Muscle layer of colon (tissue), 2 donors: Measurements from ENCODE around the gene ZBTB40.

Experiments
- H3K27ac ChIP-seq: one replicate; pipeline ENCODE4 v1.7.0; 2013; ENCODE audit warnings: low read depth, mild to moderate bottlenecking, low read length, moderate library complexity
- H3K27me3 ChIP-seq, 2 donors: one replicate each; pipeline ENCODE4 v1.7.0; 2013; ENCODE audit warnings: low read length in 2 of 2, mild to moderate bottlenecking in 2 of 2; ENCODE audit not compliant: insufficient read depth in 2 of 2, control insufficient read depth in 1 of 2
- H3K36me3 ChIP-seq: one replicate; pipeline ENCODE4 v1.7.0; 2013; ENCODE audit warnings: mild to moderate bottlenecking, low read length; ENCODE audit not compliant: insufficient read depth
- H3K4me1 ChIP-seq: one replicate; pipeline ENCODE4 v1.7.0; 2013; ENCODE audit warnings: mild to moderate bottlenecking, low read length; ENCODE audit not compliant: insufficient read depth
- H3K4me3 ChIP-seq, 2 donors: one replicate each; pipeline ENCODE4 v1.7.0; 2013; ENCODE audit warnings: low read length in 2 of 2, low read depth in 1 of 2, mild to moderate bottlenecking in 1 of 2, moderate library complexity in 1 of 2
- H3K9ac ChIP-seq: one replicate; pipeline ENCODE4 v1.7.0; 2013; ENCODE audit warnings: low read length
- H3K9me3 ChIP-seq: one replicate; pipeline ENCODE4 v1.7.0; 2013; ENCODE audit warnings: mild to moderate bottlenecking, low read length
- donor health status: abdominal sarcoma.
- donor health status: Adenocarcinoma of cecum.

Gene ZBTB40

DNA sequence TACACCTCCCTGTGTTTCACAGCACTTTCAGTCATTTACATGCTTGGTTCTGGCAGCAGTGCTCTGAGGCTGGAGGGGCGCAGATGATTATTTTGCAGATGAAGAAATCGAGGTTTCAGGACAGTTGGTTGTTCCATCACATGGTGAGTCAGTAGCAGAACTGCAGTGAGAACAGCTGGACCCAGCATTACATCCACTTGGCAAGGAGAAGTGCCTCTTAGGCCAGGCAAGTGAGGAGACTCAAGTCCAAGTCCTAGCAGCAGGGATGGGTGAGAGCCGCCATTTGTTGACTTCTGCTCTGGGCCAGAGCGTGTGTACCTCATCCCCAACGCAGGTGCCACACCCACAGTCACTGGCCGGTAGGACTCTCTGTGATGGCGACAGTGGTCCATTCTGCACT lies 84.9 kb downstream of the ZBTB40 start:
- no peak overlapping the region for H3K27ac ChIP-seq

DNA sequence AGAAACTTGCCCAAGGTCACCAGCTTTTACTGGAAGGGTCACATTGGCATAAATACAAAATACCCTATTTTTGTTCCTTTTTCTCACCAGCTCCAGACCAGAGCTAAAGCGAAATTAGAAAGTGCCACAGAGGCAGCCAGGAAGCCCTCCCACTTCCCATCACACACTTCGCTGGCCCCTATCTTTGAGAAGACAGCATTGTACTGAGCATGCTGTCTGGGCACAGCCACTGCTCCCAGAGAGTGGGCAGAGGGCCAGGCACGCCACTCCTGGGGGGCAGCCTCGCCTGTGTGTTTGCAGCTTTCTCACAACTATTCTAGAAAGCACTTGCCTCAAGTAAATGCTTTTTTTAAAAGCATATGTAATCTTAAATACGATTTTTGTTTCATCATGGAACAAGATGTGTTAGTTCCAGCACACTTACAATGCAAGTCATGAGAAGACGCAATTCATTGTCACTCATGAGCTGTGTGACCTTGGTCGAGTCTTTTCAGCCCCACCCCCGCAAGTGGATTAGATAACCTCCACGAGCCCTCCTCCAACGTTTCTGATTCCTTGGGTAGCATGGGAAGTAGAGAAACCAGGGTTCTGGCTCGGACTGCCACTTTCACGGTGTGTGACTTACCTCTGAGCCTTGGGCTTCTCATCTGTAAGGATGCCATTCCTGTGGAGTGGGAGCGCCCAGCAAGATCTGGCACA lies 85.9 kb downstream of the ZBTB40 start:
- Histone ChIP-seq H3K27me3 (no peaks in the 10 kb centered on the region), H3K9ac (no peak overlapping the region), H3K36me3 (no peaks in the 10 kb centered on the region), H3K4me1 (no peaks in the 10 kb centered on the region), H3K27ac (no peak overlapping the region), H3K9me3 (no peaks in the 10 kb centered on the region), H3K4me3 (no peak overlapping the region)

More for the DNA sequence above, 84.9 kb downstream of the ZBTB40 start:
- Histone ChIP-seq H3K36me3 (no peaks in the 10 kb centered on the region), H3K9ac (no peak overlapping the region), H3K9me3 (no peaks in the 10 kb centered on the region), H3K4me1 (peaks cover 6% of the 10 kb centered on the region), H3K27me3 (no peaks in the 10 kb centered on the region), H3K4me3 (no peak overlapping the region)

DNA sequence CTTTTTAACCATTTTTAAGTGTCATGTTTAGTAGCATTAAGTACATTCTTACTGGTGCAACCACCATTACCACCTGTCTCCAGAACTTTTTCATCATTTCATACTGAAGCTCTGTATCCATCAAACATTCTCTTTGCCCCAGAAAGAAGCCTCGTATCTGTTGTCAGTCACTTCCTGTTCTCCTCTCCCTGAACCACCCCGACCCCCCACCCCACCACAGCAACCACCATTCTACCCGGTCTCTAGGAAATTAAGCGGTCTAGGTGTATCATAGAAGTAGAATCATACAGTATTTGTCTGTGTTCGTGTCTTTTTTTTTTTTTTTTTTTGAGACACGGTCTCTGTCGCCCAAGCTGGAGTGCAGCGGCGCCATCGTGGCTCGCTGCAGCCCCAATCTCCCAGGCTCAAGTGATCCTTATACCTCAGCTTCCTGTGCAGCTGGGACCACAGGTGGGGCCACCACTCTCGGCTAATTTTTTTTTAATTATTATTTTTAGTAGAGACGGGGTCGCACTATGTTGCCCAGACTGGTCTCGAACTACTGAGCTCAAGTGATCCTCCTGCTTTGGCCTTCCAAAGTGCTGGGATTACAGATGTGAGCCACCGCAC lies 88.0 kb downstream of the ZBTB40 start:
- Histone ChIP-seq H3K4me1 (no peaks in the 10 kb centered on the region), H3K27me3 (peaks cover 0 to 2% of the 10 kb centered on the region in 2 donors), H3K4me3 (no peak overlapping the region), H3K27ac (no peak overlapping the region), H3K9me3 (no peaks in the 10 kb centered on the region), H3K9ac (no peak overlapping the region), H3K36me3 (no peaks in the 10 kb centered on the region)

DNA sequence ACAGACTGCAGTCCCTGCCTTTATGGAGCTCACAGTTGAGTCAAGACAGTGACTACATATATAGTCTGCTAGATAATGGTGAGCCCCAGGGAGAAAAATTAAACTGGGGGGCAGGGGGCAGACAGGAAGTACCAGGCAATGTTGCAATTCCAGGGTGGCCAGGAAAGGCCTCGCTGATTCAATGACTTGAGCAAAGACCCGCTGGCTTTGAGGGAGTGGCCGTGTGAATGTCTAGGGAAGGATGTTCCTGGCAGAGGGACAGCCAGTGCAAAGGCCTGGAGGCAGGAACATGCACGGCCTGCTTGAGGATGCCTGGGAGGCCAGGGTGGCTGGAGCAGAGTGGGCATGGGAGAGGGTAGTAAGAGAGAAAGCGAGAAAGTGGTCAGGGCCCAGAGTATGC lies 88.7 kb downstream of the ZBTB40 start:
- Histone ChIP-seq H3K4me3 (no peak overlapping the region), H3K27me3 (peaks cover 0 to 6% of the 10 kb centered on the region in 2 donors), H3K9me3 (no peaks in the 10 kb centered on the region), H3K4me1 (no peaks in the 10 kb centered on the region), H3K36me3 (no peaks in the 10 kb centered on the region), H3K27ac (no peak overlapping the region), H3K9ac (no peak overlapping the region)

DNA sequence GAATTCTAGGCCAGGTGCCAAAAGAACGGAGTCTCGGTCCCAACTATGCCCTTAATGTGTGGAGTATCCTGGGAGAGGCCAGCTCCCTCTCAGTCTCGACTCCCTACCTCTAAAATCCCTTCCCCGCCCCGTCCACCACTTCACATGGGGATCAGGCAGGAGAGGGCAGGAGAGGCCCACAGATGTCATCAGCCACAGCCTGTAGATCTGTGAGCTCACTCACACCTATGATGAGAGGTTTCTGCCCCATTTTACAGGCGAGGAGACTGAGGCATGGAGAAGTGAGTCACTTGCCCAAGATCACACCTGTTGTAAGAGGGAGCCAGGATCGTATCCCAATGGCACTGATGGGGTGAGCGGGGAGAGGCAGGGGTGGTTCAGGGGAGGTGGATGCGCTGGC lies 91.2 kb downstream of the ZBTB40 start:
- H3K9ac ChIP-seq: no peak overlapping the region
- no peaks in the 10 kb centered on the region for H3K36me3 ChIP-seq
- H3K9me3 ChIP-seq: no peaks in the 10 kb centered on the region
- H3K4me3 ChIP-seq: no peak overlapping the region
- no peak overlapping the region for H3K27ac ChIP-seq
- H3K4me1 ChIP-seq: no peaks in the 10 kb centered on the region
- peaks cover 0 to 17% of the 10 kb centered on the region in 2 donors for H3K27me3 ChIP-seq

DNA sequence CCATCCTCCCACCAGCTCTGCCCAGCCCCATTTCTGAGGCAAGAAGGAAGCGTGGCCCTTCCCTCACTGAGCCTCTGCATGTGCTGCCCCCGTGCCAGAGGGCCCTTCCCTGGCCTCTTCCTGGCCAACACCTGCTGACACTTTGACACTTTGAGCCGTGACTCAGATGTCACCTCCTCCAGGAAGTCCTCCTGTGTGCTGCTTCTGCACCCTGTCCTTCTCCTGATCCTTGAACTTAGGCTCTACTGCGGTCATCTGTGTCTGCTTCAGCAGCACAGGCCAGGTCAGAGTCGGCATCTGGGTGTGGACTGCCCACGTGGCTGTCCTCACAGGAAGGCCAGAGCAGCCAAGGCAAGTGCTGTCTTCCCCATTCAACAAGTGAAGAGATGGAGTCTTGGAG lies 92.0 kb downstream of the ZBTB40 start:
- Histone ChIP-seq H3K27ac (no peak overlapping the region), H3K36me3 (no peaks in the 10 kb centered on the region), H3K27me3 (peaks cover 4 to 25% of the 10 kb centered on the region in 2 donors), H3K9ac (no peak overlapping the region), H3K4me1 (no peaks in the 10 kb centered on the region), H3K4me3 (no peak overlapping the region), H3K9me3 (no peaks in the 10 kb centered on the region)

DNA sequence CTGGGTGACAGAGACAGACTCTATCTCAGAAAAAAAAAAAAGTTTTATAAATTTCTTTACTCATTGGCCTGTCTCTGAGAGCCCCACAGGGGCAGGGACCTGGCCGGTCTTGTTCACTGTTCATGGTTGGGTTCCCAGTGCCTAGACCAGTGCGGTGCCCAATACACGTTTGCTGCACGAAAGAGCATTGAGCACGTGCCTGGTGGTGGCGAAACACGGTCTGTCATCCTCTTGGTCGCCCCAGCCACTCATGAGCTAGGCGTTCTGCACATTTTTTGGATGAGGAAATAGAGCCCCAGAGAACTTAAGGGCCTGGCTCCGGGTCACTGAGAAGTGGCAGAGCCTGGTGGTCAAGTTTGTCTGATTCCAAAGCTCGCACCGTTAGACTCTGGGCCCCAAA lies 93.0 kb downstream of the ZBTB40 start:
- Histone ChIP-seq H3K27ac (no peak overlapping the region), H3K9ac (no peak overlapping the region), H3K36me3 (no peaks in the 10 kb centered on the region), H3K4me3 (no peak overlapping the region), H3K27me3 (peaks cover 5 to 29% of the 10 kb centered on the region in 2 donors), H3K4me1 (no peaks in the 10 kb centered on the region), H3K9me3 (no peaks in the 10 kb centered on the region)

DNA sequence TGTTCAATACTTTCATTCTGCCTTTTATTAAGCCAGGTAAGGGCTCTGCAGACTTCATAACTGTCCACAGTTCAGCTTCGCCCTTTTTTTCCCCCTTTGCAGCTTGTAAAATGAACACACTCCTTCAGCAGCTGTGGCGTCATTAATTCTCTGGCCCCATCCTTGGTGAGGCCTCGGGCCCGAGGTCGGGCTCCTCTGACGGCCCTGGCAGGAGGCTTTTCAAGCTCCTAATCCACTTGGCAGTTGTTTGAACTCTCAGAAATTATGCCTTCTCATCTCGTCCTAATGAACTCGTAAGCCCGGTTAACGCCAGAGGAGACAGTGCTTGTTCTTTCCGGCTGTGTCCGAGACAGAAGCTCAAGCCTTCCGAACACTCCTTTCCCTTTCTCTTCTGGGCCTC lies 93.5 kb downstream of the ZBTB40 start:
- no peaks in the 10 kb centered on the region for H3K36me3 ChIP-seq
- H3K27ac ChIP-seq: no peak overlapping the region
- no peak overlapping the region for H3K4me3 ChIP-seq
- H3K9ac ChIP-seq: no peak overlapping the region
- no peaks in the 10 kb centered on the region for H3K9me3 ChIP-seq
- H3K4me1 ChIP-seq: no peaks in the 10 kb centered on the region
- peaks cover 5 to 34% of the 10 kb centered on the region in 2 donors for H3K27me3 ChIP-seq

DNA sequence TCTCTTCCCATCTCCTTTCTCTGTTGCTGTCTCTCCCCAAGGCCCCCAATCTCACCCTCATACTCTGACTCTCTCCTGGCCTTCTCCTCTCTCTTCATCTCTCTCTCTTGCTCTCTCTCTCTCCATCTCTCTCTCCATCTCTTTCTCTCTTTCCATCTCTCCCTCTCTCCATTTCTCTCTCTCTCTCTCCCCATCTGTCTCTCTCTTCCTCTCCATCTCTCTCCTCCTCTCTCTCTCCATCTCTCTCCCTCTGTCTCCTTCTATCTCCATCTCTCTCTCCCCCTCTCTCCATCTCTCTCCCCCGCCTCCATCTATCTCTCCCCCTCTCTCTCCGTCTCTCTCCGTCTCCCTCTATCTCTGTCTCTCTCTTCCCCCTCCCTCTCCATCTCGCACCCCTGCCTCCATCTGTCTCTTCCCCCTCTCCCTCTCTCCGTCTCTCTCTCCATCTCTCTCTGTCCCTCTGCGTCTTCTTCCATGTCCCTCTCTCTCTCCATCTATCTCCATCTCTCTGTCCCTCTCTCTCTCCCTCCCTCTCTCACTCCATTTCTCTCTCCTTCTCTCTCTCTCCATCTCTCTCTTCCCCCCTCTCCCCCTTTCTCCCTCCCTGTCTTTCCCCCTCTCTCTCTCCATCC lies 95.7 kb downstream of the ZBTB40 start:
- no peak overlapping the region for H3K9ac ChIP-seq
- no peaks in the 10 kb centered on the region for H3K36me3 ChIP-seq
- no peak overlapping the region for H3K27ac ChIP-seq
- H3K9me3 ChIP-seq: no peaks in the 10 kb centered on the region
- no peak overlapping the region for H3K4me3 ChIP-seq
- H3K4me1 ChIP-seq: no peaks in the 10 kb centered on the region
- H3K27me3 ChIP-seq: peaks cover 5 to 37% of the 10 kb centered on the region in 2 donors

DNA sequence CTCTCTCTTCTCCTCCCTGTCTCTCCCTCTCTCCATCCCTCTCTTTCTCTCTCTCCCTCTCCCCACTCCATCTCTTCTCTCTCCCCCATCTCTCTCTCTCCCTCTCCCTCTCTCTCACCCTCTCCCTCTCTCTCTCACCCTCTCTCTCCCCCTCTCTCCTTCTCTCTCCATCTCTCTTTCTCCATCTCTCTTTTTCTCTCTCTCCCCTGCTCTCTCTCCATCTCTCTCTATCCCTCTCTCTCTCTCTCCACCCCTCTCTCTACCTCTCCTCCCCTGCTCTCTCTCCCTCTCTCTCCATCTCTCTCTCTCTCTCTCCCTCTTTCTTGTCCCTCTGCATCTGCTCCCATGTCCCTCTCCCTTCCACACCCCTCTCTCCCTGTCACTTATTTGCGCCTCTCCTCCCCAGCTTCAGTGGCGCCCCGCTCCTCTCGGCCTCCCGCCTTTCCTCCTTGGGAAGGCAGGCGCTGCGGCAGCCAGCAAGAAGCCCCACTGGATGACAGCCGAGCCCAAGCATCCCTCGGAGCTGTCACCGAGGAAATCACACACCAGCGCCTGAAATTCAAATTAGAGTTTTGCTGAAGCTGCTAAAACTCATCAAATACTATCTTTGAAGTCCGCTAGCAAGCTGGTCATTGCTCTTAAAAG lies 96.3 kb downstream of the ZBTB40 start:
- Histone ChIP-seq H3K36me3 (no peaks in the 10 kb centered on the region), H3K9me3 (no peaks in the 10 kb centered on the region), H3K27ac (no peak overlapping the region), H3K9ac (no peak overlapping the region), H3K4me1 (no peaks in the 10 kb centered on the region), H3K27me3 (peaks cover 5 to 37% of the 10 kb centered on the region in 2 donors), H3K4me3 (no peak overlapping the region)

DNA sequence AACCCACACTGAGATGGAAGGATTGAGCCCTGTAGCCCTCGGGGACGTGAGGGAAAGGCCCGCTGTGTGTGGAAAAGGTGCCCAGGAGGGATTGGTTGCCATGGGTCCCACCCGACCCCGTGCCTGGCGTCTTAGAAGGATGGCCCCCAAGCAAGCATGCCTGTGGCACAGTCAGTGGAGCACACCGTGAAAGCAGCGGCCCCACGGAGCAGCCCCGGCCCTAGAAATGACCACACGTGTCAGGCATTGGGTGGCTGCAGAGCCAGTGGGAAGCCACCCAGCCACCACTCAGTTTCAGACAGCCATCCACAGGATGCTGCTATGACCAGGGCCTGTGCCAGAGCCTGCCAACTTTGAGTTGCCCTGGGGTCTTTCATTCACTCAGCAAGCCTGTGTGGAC lies 98.4 kb downstream of the ZBTB40 start:
- H3K27me3 ChIP-seq: peaks cover 5 to 43% of the 10 kb centered on the region in 2 donors
- no peak overlapping the region for H3K27ac ChIP-seq
- H3K4me3 ChIP-seq: no peak overlapping the region
- no peaks in the 10 kb centered on the region for H3K9me3 ChIP-seq
- no peaks in the 10 kb centered on the region for H3K4me1 ChIP-seq
- no peak overlapping the region for H3K9ac ChIP-seq
- no peaks in the 10 kb centered on the region for H3K36me3 ChIP-seq
